Hepatocyte (in vitro differentiated cells): Measurements from ENCODE around the gene MPC2. TPM values are rescaled to one million over a fixed set of nuclear protein-coding genes. Genes with fewer than 3 reads are reported as not detected.
"Not testable (repeated sequence)": the region's sequence is repeated elsewhere in the genome, so short reads cannot be mapped to it uniquely, and the experiment has no call there.

ENCODE experiments used
- DNase-seq: peaks from one replicate; pipeline ENCODE4 v3.0.0-alpha.2; 2016; ENCODE audit warnings: low spot score
- H2AFZ ChIP-seq: fragments of 200-600 bp; sonication (generic); 2 replicates; pipeline ENCODE4 v1.6.0; 2016; ENCODE audit warnings: antibody characterized with exemption, mild to moderate bottlenecking
- H3K27ac ChIP-seq: fragments of 200-600 bp; sonication (generic); 2 replicates; pipeline ENCODE4 v1.5.1; 2016; ENCODE audit warnings: mild to moderate bottlenecking
- H3K27me3 ChIP-seq: fragments of 200-600 bp; sonication (generic); 2 replicates; pipeline ENCODE4 v1.6.1; 2016
- H3K36me3 ChIP-seq: fragments of 200-600 bp; sonication (generic); replicated peaks from 2 replicates; pipeline ENCODE4 v1.5.1; 2016; ENCODE audit warnings: low read depth; ENCODE audit not compliant: insufficient read depth
- H3K4me1 ChIP-seq: fragments of 200-600 bp; sonication (generic); 2 replicates; pipeline ENCODE4 v1.5.1; 2016; ENCODE audit warnings: mild to moderate bottlenecking, moderate library complexity; ENCODE audit not compliant: insufficient read depth
- H3K4me2 ChIP-seq: fragments of 200-600 bp; sonication (generic); 2 replicates; pipeline ENCODE4 v1.6.0; 2016
- H3K4me3 ChIP-seq: fragments of 200-600 bp; sonication (generic); 2 replicates; pipeline ENCODE4 v1.5.1; 2016; ENCODE audit warnings: mild to moderate bottlenecking
- H3K79me2 ChIP-seq: fragments of 200-600 bp; sonication (generic); 2 replicates; pipeline ENCODE4 v1.6.0; 2017; ENCODE audit warnings: mild to moderate bottlenecking
- H3K9me2 ChIP-seq: fragments of 200-600 bp; sonication (generic); replicated peaks from 2 replicates; pipeline ENCODE4 v1.6.0; 2017; ENCODE audit warnings: mild to moderate bottlenecking; ENCODE audit not compliant: insufficient read depth
- H3K9me3 ChIP-seq: fragments of 200-600 bp; sonication (generic); 2 replicates; pipeline ENCODE4 v1.5.1; 2016; ENCODE audit warnings: low read depth, mild to moderate bottlenecking
- H4K20me1 ChIP-seq: fragments of 200-600 bp; sonication (generic); 2 replicates; pipeline ENCODE4 v1.6.0; 2016; ENCODE audit warnings: mild to moderate bottlenecking; ENCODE audit not compliant: insufficient read depth, poor library complexity, severe bottlenecking
- EZH2 ChIP-seq: fragments of 200-600 bp; sonication (generic); IDR thresholded peaks from 2 replicates; pipeline ENCODE4 v1.6.1; 2016; ENCODE audit warnings: antibody characterized with exemption, mild to moderate bottlenecking, borderline replicate concordance
- EZH2phosphoT487 ChIP-seq: fragments of 200-600 bp; sonication (generic); IDR thresholded peaks from one replicate; pipeline ENCODE4 v1.6.1; 2018; ENCODE audit warnings: antibody characterized with exemption, mild to moderate bottlenecking, low read depth, moderate library complexity; ENCODE audit not compliant: unreplicated experiment, severe bottlenecking
- WGBS: methylation state at CpG from one replicate; pipeline ENCODE4 v1.1.6; 2016; ENCODE audit warnings: low lambda C conversion rate; ENCODE audit errors: missing lambda C conversion rate; 5-methylcytosine and 5-hydroxymethylcytosine counted together
- polyA plus RNA-seq: library from polyadenylated mRNA; unstranded; fragments of >200 nt; fragmentation: Nextera tagmentation; extraction: Ambion mirVana; gene quantifications from 2 replicates; pipeline ENCODE4 v1.2.1, GENCODE V29; 2016
- total RNA-seq: library from RNA; depleted of rRNA; stranded (reverse); fragments of >200 nt; gene quantifications from 2 replicates; pipeline ENCODE4 v1.2.3, GENCODE V29; 2014
- TF ChIP-seq, protein P1 (sequence below): fragments of 200-600 bp; sonication (generic); IDR thresholded peaks from 2 replicates; pipeline ENCODE4 v1.5.1; 2016; ENCODE audit warnings: antibody characterized with exemption, mild to moderate bottlenecking; ENCODE audit not compliant: poor library complexity

MPC2 gene
- total and polyA plus RNA-seq, 2 experiments from 2014 or later, result 137 to 215 TPM

DNA sequence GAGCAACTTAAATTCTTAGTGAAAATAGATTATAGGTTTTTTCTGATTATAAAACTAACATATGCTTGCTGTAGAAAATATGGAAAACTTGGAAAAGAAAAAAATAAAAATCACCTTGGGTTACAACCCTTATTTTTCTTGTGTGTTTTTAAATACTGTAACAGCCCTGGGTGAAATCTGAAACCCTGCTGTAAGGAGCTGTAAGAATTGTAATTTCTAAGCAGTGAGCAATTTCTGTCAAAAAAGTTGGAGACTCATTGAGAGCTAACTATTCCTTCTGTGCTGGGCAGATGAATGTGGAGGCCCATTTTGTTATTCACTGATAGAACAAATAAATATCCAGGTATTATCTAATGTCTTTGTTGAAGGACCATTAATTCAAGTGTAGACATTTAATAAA lies 65.5 kb downstream of the MPC2 start:
- Histone ChIP-seq H3K27ac (no peak overlapping the region), H3K4me3 (no peak overlapping the region), H3K4me2 (no peak overlapping the region), H3K27me3 (no peaks in the 10 kb centered on the region), H3K4me1 (peaks cover 11% of the 10 kb centered on the region), H3K36me3 (no peaks in the 10 kb centered on the region), H4K20me1 (no peaks in the 10 kb centered on the region), H3K9me2 (no peaks in the 10 kb centered on the region), H3K9me3 (no peaks in the 10 kb centered on the region), H2AFZ (no peak overlapping the region), H3K79me2 (no peaks in the 10 kb centered on the region)
- TF ChIP-seq, protein P1, sequence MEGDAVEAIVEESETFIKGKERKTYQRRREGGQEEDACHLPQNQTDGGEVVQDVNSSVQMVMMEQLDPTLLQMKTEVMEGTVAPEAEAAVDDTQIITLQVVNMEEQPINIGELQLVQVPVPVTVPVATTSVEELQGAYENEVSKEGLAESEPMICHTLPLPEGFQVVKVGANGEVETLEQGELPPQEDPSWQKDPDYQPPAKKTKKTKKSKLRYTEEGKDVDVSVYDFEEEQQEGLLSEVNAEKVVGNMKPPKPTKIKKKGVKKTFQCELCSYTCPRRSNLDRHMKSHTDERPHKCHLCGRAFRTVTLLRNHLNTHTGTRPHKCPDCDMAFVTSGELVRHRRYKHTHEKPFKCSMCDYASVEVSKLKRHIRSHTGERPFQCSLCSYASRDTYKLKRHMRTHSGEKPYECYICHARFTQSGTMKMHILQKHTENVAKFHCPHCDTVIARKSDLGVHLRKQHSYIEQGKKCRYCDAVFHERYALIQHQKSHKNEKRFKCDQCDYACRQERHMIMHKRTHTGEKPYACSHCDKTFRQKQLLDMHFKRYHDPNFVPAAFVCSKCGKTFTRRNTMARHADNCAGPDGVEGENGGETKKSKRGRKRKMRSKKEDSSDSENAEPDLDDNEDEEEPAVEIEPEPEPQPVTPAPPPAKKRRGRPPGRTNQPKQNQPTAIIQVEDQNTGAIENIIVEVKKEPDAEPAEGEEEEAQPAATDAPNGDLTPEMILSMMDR, result no peak
- no peak for TF ChIP-seq EZH2phosphoT487
- no peak for TF ChIP-seq EZH2
- no peak for DNase-seq

DNA sequence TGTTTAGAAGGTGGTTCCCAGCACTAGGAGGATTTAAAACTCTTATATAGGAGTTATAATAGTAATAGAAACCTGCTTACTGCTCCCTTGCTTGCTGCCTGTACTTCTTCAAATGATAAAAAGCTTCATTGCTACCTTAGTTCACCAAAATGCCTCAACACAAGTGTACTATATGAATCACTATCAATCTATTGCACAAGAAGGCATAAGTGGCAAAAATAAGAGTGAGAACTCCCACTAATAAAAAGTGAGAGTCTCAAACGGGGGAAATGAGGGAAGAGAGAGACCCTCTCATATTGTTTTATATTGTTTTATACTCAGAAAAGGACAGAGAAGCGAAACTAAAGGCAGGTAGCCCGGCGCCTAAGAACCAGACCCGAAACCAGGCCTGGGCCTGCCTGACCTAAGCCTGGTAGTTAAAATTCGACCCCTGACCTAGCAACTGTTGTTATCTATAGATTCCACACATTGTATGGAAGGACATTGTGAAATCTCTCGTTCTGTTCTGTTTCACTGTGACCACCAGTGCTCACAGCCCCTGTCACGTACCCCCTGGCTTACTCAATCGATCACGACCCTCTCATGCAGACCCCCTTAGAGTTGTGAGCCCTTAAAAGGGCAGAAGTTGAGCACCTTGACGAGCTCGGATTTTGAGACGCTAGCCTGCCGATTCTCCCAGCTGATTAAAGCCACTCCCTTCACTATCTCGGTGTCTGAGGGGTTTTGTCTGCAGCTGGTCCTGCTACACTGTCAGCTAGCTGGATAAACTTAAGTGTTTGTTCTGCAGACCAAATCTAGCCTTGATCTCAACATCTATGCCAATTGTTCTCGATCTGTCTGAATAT lies 67.5 kb downstream of the MPC2 start:
- Histone ChIP-seq H3K4me1 (peaks cover 11% of the 10 kb centered on the region), H3K4me2 (peak overlapping the region; percentile 53), H2AFZ (peak overlapping the region; percentile 8), H3K27ac (peak overlapping the region; percentile 74)
- H3K79me2 ChIP-seq, H3K36me3 ChIP-seq, H3K9me3 ChIP-seq, H3K27me3 ChIP-seq, H4K20me1 ChIP-seq, H3K9me2 ChIP-seq, DNase-seq, H3K4me3 ChIP-seq: not testable (repeated sequence)
- WGBS, result 20% methylated on average over 16 of the region's 16 CpGs

DNA sequence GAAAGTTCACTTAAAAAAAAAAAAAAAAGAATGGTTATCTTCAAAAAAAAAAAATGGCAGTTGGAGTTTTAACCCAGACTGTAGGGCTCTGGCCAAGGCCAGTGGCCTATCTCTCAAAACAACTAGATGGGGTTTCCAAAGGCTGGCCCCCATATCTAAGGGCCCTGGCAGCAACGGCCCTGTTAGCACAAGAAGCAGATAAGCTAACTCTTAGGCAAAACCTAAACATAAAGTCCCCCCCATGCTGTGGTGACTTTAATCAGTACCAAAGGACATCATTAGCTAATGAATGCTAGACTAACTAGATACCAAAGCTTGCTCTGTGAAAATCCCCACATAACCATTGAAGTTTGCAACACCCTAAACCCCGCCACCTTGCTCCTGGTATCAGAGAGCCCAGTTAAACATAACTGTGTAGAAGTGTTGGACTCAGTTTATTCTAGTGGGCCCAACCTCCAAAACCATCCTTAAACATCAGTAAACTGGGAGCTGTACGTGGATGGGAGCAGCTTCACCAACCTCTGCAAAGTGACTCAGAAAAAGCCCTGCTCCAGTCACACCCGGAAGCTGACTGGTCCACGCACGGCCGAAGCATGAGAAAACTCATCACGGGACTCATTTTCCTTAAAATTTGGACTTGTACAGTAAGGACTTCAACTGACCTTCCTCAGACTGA lies 70.0 kb downstream of the MPC2 start:
- H3K4me2 ChIP-seq, H3K27ac ChIP-seq, H3K9me3 ChIP-seq, H3K9me2 ChIP-seq, H3K4me3 ChIP-seq, H3K27me3 ChIP-seq, H2AFZ ChIP-seq, DNase-seq, H4K20me1 ChIP-seq, H3K79me2 ChIP-seq, H3K36me3 ChIP-seq: not testable (repeated sequence)
- H3K4me1 ChIP-seq, result peaks cover 11% of the 10 kb centered on the region
- WGBS, result 87% methylated on average over 8 of the region's 8 CpGs

Other genes with a start within 250 kb of the MPC2 start
- gene MPZL1, start 215.1 kb downstream of the MPC2 start, total RNA-seq, result 147 and 176 TPM in 2 replicates
- 202 and 245 TPM in 2 replicates for gene MPZL1, start 215.1 kb downstream of the MPC2 start, polyA plus RNA-seq
- gene ADCY10, start 22.9 kb downstream of the MPC2 start, total RNA-seq, result 0.93 and 1.4 TPM in 2 replicates
- gene ADCY10, start 22.9 kb downstream of the MPC2 start, polyA plus RNA-seq, result 1.0 and 1.5 TPM in 2 replicates
- 69.4 and 72.8 TPM in 2 replicates for gene DCAF6, start 389 bp downstream of the MPC2 start, total RNA-seq
- 50.3 and 62.7 TPM in 2 replicates for gene DCAF6, start 389 bp downstream of the MPC2 start, polyA plus RNA-seq
- 13.6 and 15.9 TPM in 2 replicates for gene GPR161, start 199.9 kb upstream of the MPC2 start, total RNA-seq
- gene GPR161, start 199.9 kb upstream of the MPC2 start, polyA plus RNA-seq, result 19.3 and 22.4 TPM in 2 replicates
- 42.6 and 47.6 TPM in 2 replicates for gene TIPRL, start 241.9 kb upstream of the MPC2 start, total RNA-seq
- gene TIPRL, start 241.9 kb upstream of the MPC2 start, polyA plus RNA-seq, result 38.1 and 44.2 TPM in 2 replicates